Measurements from ENCODE around the gene SLFN13. TPM values are rescaled to one million over a fixed set of nuclear protein-coding genes. Genes with fewer than 3 reads are reported as not detected.
"Not testable (repeated sequence)": the region's sequence is repeated elsewhere in the genome, so short reads cannot be mapped to it uniquely, and the experiment has no call there.

Gene SLFN13
- total RNA-seq, 1 donor from 2014 or later = 9.2 TPM

GRCh38 chr17:35432176-35433074 lies 16.1 kb downstream of the SLFN13 start, which contains the start of gene SLFN12:
SLFN12 (minus strand) TSS chr17:35432500; CDS start chr17:35423028, 9,472 bp downstream.
- peak; percentile 95 for DNase-seq (ENCODE audit: low read depth)

DNA sequence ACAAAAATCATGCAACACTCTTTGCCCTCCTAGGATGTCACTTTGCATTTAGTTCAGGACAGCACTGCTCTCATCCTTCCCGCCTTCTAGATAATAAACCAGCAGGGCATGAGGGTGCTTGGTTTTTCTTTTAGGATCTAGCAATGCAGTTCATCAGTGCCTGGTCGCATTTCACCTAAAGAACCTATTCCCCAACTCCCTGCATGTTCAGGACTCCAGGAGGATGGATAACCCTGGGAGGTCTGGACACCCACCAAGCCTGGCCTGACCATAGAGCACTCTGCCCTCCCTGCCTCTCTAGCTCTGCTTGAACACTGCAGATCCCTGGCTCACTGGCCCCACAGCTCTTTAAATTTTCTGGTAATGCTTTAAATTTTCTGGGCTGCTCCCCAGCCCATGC lies 18.9 kb downstream of the SLFN13 start:
- DNase-seq (ENCODE audit: low read depth) = no peak

DNA sequence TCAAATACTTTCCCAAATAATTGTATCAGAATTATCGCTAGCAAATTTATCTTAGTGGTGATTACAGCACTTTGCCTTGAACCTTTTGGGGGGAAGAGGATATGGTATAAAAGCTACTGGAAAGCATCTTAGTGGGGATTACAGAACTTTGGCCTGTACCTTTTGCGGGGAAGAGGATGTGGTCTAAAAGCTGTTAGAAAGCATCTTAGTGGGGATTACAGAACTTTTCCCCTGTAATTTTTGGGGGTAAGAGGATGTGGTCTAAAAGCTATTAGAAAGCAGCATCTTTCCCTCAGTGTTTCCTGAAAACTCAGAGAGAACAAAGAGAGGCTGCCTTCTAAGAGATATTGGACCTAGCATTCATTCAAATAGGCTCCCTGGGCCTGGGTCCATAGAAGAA lies 20.3 kb downstream of the SLFN13 start:
- no peak for DNase-seq (ENCODE audit: low read depth)

GRCh38 chr17:35423761-35424160 lies 24.8 kb downstream of the SLFN13 start:
- peak; percentile 10 for DNase-seq (ENCODE audit: low read depth)

- DNase-seq (ENCODE audit: low read depth) = not testable (repeated sequence)
Observed at GRCh38 chr17:35421069-35421468, 27.5 kb downstream of the SLFN13 start.

DNA sequence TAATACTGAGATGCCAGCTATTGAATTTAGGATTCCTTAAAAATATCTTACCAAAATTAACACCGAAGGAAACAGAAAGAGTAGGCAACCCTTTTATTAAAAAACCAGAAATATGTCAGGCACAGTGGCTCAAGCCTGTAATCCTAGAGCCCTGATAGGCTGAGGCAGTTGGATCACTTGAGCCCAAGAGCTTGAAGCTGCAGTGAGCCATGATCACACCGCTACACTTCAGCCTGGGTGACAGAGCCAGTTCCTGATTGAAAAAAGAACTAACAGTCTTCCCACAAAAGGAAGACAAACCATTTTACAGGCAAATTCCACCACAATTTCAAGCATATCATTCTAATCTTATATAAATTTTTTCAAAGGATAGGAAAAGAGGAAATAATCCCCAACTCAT lies 31.9 kb downstream of the SLFN13 start:
- no peak for DNase-seq (ENCODE audit: low read depth)

GRCh38 chr17:35414707-35415106 lies 33.9 kb downstream of the SLFN13 start:
- not testable (repeated sequence) for DNase-seq (ENCODE audit: low read depth)

DNA sequence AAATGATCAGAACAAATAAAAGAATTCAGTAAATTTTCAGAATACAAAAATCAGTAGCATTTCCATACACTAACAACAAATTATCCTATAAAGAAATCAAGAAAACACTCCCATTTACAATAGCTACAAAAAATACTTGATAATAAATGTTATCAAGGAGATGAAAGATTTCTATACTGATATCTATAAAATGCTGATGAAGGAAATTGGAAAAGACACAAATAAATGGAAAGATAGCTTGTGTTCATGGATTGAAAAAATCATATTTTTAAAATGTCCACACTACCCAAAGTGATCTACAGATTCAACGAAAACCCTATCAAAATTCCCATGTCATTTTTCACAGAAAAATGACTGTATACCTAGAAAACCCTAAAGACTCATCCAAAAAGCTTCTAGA lies 34.3 kb downstream of the SLFN13 start:
- no peak for DNase-seq (ENCODE audit: low read depth)

GRCh38 chr17:35407531-35407930 lies 41.0 kb downstream of the SLFN13 start:
- DNase-seq (ENCODE audit: low read depth) = no peak

GRCh38 chr17:35406568-35406967 lies 42.0 kb downstream of the SLFN13 start:
- DNase-seq (ENCODE audit: low read depth) = no peak

GRCh38 chr17:35404360-35404759 lies 44.2 kb downstream of the SLFN13 start:
- peak; percentile 11 for DNase-seq (ENCODE audit: low read depth)

GRCh38 chr17:35393783-35394182 lies 54.8 kb downstream of the SLFN13 start:
- DNase-seq (ENCODE audit: low read depth) = not testable (repeated sequence)

DNA sequence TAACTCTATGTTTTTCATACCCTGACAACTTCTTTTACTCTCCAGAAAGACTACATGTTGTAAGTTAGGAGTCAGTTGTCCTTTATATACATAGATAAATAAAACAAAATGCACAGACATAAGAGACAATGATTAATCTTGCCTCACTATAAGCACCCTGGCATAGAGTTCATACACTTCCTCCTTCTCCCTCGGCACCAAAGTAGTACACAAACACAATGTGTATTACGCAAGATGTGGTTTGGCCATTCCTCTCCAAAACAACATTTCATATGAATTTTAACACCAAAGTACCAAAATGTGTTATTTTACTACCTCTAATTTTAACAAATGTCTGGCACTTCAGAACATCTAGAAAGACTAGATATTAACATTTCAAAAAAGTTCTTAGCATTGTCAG lies 57.9 kb downstream of the SLFN13 start:
- no peak for DNase-seq (ENCODE audit: low read depth)

- no peak for DNase-seq (ENCODE audit: low read depth)
Observed at GRCh38 chr17:35390156-35390555, 58.4 kb downstream of the SLFN13 start.

DNA sequence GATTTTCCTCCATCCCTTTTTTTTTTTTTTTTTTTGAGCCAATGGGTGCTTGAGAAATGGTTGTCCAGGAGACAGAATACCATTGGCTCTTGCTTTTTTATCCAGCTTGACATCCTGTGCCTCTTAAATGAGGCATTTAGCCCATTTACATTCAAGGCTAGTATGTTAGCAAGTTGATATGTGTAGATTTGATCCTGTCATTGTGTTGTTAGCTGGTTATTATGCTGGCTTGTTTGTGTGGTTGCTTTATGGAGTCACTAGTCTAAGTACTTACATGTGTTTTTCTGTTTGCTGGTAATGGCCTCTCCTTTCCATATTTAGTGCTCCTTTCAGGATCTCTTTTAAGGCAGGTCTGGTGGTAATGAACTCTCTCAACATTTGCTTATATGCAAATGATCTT lies 61.1 kb downstream of the SLFN13 start:
- no peak for DNase-seq (ENCODE audit: low read depth)

Other genes with a start within 250 kb of the SLFN13 start
- 67.4 and 82.7 TPM in 2 replicates for gene SLFN5, start 205.7 kb downstream of the SLFN13 start, total RNA-seq
- 6.0 and 8.2 TPM in 2 replicates for gene SLFN11, start 75.1 kb downstream of the SLFN13 start, total RNA-seq
- gene SLFN12, start 16.3 kb downstream of the SLFN13 start, total RNA-seq = 22.1 and 67.0 TPM in 2 replicates
- gene SLFN12L, start 88.9 kb upstream of the SLFN13 start, total RNA-seq = 0.05 TPM in 1 of 2 replicates, not detected in the other
- not detected in 2 replicates for gene SLFN14, start 112.1 kb upstream of the SLFN13 start, total RNA-seq
- 3.0 and 5.6 TPM in 2 replicates for gene PEX12, start 129.8 kb upstream of the SLFN13 start, total RNA-seq
- gene AP2B1, start 138.6 kb upstream of the SLFN13 start, total RNA-seq = 134 and 233 TPM in 2 replicates